Activated CD4-positive, alpha-beta T cell treated with anti-CD3 and anti-CD28 coated beads, Interleukin-2, amount 50 U/mL, for 4 hours (primary cell): ENCODE results near the gene C2orf74.
"Not testable (repeated sequence)": the region's sequence is repeated elsewhere in the genome, so short reads cannot be mapped to it uniquely, and the experiment has no call there.

Experiments
- DNase-seq, 2 experiments: peaks; one replicate each; pipeline ENCODE4 v3.0.0-alpha.2; 2020

The C2orf74 gene

DNA sequence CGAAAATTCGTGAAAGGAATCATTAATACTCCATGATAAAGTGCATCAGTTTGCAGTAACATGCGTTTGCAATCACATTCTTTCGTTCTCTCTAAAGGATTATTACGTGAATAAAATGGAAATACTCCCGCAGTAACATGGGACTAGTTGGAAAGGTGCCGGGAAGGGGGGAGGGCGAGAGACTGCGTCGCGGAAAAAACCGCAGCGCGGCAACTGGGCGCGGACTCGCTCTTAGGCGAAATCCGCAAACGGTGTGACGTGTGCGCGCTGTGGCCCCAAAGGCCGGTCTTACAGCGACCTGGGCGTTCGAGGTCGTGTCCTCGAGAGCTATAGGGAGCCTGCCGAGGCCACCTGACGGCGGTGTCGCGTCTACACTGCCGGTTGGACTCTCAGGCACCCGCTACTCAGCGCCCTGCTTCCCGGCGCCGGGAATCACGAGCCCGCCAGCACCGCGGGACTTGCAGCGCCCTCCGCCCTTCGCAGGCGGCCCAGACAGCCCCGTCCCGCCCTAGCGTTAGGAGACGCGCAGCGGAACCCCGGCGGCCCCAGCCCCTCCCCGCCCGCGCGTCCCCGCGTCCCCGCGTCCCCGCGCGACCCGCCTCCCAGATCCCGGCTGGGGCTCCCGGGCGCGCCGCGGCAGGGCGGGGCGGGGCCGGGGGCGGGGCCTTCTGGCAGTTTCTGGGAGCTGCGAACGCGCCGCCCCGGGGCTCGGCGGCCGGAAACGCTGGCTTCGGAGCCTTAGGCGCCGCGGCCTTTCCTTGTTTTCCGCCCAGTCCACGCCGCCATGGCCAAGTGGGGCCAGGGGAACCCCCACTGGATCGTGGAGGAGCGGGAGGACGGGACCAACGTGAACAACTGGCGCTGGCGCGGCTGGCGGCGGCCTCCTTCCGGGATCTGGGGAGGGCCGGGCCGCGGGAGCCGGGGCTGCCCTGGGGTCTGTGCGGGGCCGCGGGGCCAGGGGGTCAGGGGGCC lies 15.1 kb downstream of the C2orf74 start:
- DNase-seq: peak; percentile 91

- DNase-seq: peak; percentile 18 to 23
Measured at GRCh38 chr2:61177727-61178549, 15.9 kb downstream of the C2orf74 start.

- DNase-seq: no peak
Measured at GRCh38 chr2:61178603-61179545, 16.9 kb downstream of the C2orf74 start.

DNA sequence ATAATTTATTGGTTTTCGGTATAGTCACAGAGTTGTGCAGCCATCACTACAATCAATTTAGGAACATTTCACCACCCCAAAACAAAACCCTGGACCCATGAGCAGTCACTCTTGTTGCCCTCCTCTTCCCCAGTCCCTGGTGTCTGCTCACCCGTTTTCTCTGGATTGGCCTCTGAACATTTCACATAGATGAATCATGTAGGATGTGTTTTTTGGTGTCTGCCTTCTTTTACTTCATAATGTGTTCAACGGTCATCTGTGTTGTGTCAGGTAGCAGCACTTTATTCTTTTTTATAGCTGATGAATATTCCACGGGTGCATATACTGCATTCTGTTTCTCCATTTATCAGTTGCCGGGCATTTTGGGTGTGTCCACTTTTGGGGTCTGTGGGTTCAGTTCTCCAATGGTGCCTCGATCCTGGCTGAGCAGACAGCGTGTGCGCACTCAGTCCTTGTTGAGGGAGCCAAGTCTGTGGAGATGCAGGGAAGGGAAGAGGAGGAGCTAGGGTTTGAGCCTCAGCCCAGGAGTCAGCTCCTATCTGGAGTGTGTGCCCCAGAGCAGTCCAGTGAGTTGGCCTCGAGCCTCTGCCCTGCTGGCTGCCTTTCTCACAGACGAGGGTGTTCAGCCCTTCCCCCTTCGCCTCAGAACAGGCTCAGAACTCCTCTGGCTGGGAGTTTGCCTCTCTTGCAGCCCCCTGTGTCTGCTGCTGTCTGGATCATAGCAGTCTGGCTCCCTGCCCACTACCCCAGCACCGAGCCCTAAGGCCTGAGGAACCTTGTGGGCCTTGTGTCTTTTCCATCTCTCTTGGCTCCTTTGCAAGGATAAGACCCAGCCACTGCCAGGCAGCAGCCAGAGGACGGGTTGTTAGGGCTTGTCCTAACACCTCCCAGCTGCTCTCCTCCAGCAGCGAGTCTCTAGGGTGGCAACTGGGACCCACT lies 18.0 kb downstream of the C2orf74 start:
- DNase-seq: no peak

DNA sequence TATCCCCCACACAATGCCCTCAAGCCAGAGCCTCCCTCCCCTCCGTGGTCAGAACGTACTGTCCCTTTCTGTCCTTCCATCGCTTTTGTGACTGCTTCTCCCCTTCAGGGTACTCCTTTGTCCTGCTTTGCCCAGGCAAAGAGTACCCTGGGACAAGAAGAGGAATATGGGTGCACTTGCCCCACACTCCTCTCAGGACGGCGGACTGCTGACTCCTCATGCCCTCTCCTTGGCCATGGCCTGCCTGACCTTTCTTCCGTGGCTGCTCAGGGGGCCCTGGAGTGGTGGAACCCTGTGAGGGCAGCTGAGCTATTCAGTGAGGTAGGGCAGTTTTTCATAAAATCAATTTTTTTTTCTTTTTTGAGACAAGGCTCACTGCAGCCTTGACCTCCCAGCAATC lies 18.7 kb downstream of the C2orf74 start:
- DNase-seq: no peak

- no peak for DNase-seq
Measured at GRCh38 chr2:61181382-61182058, 19.5 kb downstream of the C2orf74 start.

DNA sequence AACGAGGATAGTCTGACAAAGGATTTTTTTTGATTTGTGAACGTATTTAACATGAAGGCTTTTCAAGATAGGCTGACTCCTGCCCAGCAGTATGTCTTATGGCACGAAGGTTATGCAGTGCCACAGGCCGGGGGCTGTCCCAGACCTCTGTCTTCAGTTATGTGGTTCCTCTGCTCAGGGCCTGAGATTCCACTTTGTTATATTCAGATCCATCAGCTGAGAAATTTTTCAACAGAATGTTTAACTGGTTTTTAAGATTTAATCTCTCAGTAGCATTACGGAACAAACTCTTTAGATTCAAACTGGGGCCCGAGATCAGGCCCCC lies 20.0 kb downstream of the C2orf74 start:
- DNase-seq: no peak

DNA sequence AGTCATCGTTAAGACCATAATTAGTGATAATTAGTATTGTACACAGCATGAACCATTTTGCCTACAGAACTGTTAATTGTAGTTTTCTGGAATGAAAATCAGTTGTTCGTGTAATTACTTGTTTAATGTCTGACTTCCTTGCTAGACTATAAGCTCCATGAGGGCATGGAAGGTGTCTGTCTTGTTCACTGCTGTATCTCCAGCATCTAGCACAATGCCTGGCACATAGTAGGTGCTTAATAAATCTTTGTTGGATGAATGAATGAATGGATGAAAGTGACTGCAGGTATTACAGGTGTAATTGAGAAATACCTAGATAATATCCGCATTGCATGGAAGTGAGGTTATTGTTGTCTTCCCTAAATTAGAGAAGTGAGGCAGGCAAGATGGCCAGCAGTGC lies 21.8 kb downstream of the C2orf74 start:
- DNase-seq: no peak

DNA sequence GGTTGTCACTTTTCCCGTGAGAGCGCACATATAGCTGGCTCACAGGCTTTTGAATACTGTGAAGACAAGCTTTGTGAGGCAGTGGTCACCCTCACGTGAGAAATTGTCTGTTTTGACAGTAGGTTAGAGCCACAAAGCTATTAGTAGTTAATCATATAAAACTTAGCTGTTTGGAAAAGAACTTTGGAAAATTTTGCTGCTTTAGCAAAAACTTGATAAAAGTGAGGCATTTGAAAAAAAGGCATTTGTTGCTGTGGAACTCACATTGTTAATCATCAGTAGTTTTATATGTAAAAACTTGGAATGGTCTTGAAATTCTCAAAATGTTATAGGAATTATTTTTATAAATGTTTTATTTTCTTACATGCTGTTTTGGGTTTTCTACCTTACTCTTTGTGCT lies 22.3 kb downstream of the C2orf74 start:
- DNase-seq: no peak

DNA sequence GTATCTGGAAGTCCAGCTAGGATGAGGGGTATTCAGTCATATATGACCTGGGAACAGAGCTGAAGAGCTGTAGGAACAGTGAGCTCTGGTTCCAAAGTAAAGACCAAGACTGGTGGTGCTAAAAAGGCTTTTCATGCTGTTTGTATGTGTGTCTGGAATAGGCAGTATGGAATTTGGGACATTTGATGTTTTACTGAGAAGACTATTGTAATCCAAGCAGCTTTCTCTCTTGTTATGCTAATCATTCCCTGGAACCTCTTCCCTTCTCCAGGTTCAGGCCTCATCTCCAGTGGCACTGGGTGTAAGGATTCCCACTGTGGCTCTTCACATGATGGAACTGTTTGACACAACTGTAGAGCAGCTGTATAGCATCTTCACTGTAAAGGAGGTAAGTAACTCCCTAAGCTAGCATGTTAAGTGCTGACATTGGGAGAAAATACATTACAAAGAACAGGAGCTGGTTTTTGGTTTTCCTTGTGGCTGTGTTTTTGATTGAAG lies 23.3 kb downstream of the C2orf74 start:
- no peak for DNase-seq

GRCh38 chr2:61187085-61187484 lies 25.1 kb downstream of the C2orf74 start:
- DNase-seq: no peak

- DNase-seq: no peak
Measured at GRCh38 chr2:61193670-61194561, 31.9 kb downstream of the C2orf74 start.

GRCh38 chr2:61194646-61195045 lies 32.7 kb downstream of the C2orf74 start:
- not testable (repeated sequence) for DNase-seq

DNA sequence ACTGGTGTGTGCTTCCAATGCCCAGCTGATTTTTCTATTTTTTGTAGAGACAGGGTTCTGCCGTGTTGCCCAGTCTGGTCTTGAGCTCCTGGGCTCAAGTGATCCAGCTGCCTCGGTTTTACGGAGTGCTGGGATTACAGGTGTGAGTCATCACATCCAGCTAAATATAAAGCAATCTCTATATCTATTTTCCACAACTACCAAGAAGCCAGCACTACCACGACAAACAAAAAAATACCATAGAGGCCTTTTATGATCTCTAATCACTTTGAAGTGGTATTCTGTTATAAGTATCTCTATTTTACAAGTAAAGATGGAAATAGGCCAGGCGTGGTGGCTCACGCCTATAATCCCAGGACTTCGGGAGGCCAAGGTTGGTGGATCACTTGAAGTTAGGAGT lies 34.7 kb downstream of the C2orf74 start:
- DNase-seq: no peak

DNA sequence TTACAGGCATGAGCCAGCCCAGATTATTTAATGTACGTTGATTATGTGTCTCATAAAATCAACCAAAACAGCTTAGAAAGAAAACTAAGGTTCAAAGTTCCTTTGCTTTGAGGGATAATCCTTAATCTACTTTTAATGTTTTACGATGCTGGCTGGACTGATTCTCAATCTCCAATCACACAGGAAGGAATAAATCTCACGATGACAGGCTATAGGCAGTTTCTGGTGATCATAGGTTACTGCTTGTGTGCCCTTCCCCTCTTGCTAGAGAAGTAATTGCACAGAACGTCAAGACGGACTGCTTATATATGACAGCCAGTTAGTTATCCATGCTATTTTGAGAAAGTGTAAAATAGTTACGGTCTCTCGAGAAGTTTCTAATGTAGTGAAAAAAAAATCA lies 43.1 kb downstream of the C2orf74 start:
- no peak for DNase-seq

DNA sequence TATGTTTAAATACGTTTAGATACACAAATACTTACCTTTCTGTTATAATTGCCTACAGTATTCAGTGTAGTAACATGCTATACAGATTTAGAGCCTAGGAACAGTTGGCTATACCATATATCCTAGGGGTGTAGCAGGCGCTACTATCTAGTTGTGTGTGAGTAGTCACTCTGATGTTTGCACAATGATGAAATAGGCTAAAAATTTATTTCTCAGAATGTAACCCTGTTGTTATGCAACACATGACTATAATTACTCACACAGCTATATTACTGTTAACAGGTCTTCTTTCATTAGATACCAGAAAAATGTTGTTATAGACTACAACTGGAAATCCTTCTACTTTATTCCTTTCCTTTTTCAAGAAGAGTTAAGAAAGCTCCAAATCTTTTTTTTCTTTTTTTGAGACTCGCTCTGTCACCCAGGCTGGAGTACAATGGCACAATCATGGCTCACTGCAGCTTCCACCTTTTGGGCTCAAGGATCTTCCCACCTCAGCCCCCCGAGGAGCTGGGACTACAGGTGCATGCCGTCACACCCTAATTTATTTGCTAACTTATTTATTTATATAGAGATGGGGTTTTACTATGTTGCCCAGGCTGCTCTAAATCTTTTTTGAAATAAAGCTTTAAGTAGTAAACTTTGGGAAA lies 48.5 kb downstream of the C2orf74 start:
- no peak for DNase-seq

DNA sequence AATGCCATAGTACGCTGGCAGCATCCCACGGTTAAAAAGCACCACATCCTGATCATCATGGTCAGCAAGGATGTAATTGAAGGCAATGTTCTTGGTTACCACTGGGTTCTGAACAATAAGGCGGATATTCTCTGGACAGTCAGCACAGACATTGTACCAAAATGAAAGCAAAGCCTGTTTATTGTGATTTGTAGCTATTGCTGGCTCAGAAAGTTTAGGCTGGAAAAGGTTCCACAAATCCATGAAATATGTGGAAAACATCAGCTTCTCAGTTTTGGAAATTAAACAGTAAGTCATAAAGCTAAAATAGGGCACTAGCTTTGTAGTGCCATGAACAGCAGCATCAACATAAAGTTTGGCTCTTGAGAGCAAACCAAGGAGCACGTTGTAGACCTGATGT lies 52.2 kb downstream of the C2orf74 start:
- DNase-seq: no peak
